Prostate gland (tissue), 2 donors: Measurements from ENCODE around the gene SLC38A6.

Experiments
- CTCF ChIP-seq, 4 experiments: fragments of 200-600 bp in 2 of 4; fragments of 450-650 bp in 2 of 4; sonication (generic) in 2 of 4; IDR thresholded peaks; 1 replicate in 3 of 4; 2 replicates in 1 of 4; pipeline ENCODE4 v1.5.1; 2016 to 2019; ENCODE audit warnings: antibody characterized with exemption in 4 of 4, mild to moderate bottlenecking in 2 of 4, moderate library complexity in 2 of 4
- POLR2A ChIP-seq: fragments of 450-650 bp; IDR thresholded peaks from one replicate; pipeline ENCODE4 v1.6.1; 2016; ENCODE audit warnings: antibody characterized with exemption, mild to moderate bottlenecking
- POLR2AphosphoS5 ChIP-seq: sonication (generic); formaldehyde crosslinking; IDR thresholded peaks from one replicate; pipeline ENCODE4 v1.6.1; 2017; ENCODE audit warnings: antibody characterized with exemption

GRCh38 chr14:60956632-60957031, 24.4 kb upstream of the SLC38A6 start:
- TF ChIP-seq CTCF (IDR thresholded peaks at IDR 0.05) (no peak), POLR2AphosphoS5 (no peak), POLR2A (no peak)
